Stimulated activated CD8-positive, alpha-beta memory T cell treated with anti-CD3 and anti-CD28 coated beads, Interleukin-7, amount 100 ng/mL, for 4 hours (primary cell): ENCODE measurements around the gene RAVER1.
"Not testable (repeated sequence)": the region's sequence is repeated elsewhere in the genome, so short reads cannot be mapped to it uniquely, and the experiment has no call there.

ENCODE experiments used
- DNase-seq, 2 donors: peaks; one replicate each; pipeline ENCODE4 v3.0.0-alpha.2; 2020; ENCODE audit warnings: low read depth in 2 of 2

Gene RAVER1

DNA sequence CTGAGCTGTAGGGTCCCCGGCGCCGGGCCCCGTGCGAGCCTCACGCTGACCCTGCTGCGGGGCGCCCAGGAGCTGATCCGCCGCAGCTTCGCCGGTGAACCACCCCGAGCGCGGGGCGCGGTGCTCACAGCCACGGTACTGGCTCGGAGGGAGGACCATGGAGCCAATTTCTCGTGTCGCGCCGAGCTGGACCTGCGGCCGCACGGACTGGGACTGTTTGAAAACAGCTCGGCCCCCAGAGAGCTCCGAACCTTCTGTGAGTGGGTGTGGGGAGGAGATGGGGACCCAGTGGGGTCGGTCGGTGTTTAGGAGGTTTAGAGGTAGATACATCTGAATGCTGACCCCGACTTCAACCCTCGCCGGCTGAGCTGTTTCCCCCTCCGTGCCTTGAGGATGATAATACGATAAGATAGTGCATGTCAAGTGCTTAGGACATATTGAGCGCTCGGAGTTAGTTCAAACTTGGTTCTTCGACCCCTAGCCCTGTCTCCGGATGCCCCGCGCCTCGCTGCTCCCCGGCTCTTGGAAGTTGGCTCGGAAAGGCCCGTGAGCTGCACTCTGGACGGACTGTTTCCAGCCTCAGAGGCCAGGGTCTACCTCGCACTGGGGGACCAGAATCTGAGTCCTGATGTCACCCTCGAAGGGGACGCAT is 41.6 kb downstream of the RAVER1 start:
- no peak for DNase-seq

DNA sequence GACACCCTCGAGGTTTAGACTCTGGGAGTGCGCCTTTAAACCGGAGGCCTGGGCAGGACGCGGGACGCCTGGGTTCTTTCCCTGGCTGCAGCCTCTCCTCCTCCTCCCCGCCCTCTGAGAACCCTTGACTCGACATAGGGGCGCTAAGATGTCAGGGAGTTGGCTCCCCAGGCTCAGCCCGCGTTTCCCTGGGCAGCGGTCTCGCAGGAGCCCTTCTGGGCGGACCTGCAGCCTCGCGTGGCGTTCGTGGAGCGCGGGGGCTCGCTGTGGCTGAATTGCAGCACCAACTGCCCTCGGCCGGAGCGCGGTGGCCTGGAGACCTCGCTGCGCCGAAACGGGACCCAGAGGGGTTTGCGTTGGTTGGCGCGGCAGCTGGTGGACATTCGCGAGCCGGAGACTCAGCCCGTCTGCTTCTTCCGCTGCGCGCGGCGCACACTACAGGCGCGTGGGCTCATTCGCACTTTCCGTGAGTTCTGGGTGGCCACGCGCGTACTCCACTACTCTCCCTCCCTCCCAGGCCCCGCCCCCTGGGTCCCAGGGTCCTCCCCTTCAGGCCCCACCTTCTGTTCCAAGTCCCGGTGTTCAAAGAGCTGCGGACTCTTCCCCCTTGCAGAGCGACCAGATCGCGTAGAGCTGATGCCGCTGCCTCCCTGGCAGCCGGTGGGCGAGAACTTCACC is 42.3 kb downstream of the RAVER1 start:
- peak in 1 of 2 donors; percentile 60 for DNase-seq

DNA sequence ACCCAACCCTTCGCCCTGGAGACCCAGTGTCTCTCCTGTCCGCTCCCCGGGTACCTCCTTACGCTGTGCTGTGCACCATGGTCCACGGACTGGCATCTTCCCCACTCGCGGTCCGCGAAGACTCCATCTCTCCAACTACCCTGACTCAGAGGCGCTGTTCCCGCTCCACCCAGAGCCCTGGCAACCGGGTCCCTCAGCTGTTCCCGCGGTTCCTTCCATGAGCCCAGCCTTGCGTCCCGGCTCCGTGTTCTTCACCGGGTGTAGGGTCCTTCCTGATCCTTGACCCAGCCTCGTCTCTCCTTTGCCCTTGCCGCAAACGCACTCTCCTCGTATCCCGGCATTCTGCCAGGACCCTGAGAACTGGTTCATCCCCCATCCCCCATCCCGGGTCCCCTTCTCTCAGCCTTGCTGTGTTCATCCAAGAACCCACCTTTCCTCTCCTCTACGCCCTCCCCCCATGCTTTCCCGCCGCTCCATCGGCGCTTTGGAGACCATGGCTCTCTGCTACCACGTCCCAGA is 42.9 kb downstream of the RAVER1 start:
- no peak for DNase-seq

DNA sequence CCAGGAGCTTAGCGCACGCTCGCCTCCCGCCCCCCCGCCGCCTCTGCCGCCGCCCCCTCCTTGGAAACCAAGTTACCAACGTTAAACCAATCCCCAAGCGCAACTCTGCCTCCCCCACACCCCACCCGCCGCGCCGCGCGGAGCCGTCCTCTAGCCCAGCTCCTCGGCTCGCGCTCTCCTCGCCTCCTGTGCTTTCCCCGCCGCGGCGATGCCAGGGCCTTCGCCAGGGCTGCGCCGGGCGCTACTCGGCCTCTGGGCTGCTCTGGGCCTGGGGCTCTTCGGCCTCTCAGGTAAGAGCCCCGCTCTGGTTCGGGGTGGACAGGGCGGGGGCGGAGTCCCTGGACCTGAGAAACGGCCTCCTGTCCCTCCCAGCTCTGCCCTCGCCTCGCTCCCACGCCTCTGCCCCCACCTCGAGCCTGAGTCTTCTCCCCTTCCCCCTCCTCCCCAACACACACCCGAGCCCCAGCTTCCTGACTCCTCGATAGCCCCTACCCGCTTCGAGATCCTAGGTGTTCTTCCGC is 43.4 kb downstream of the RAVER1 start, which contains the start of gene ICAM5:
Gene ICAM5 (plus strand): TSS at position 117 of the 521 bp plus-strand sequence. CDS start 92 bp downstream, at position 209.
- peak; percentile 61 to 74 for DNase-seq

DNA sequence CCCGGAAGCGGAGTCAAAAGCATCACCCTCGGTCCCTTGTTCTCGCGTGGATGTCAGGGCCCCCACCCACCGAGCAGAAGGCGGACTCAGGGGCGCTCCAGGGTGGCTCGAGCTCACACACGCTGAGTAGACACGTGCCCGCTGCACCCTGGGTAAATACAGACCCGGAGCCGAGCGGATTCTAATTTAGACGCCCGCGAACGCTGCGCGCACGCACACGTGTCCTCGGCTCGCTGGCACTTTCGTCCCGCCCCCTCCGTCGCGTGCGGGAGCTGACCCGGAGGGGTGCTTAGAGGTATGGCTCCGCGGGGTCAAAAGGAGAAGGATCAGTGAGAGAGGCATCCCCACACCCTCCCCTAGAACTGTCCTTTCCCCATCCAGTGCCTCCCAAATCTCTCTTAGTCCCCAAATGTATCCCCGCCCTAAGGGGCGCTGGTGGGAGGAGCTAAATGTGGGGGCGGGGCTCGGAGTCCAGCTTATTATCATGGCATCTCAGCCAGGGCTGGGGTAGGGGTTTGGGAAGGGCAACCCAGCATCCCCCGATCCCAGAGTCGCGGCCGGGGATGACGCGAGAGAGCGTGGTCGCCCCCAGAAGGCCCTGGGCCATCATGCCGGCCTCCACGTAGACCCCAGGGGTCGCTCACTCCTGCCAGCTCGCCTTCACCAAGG is 44.0 kb downstream of the RAVER1 start:
- peak; percentile 46 to 59 for DNase-seq

DNA sequence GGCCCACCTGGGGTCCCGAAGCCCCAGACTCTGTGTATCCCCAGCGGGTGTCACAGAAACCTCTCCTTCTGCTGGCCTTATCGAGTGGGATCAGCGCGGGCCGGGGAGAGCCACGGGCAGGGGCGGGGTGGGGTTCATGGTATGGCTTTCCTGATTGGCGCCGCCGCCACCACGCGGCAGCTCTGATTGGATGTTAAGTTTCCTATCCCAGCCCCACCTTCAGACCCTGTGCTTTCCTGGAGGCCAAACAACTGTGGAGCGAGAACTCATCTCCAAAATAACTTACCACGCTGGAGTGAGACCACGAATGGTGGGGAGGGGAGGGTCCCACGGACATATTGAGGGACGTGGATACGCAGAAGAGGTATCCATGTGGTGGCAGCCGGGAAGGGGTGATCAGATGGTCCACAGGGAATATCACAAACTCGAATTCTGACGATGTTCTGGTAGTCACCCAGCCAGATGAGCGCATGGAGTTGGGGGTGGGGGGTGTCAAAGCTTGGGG is 44.6 kb downstream of the RAVER1 start:
- no peak for DNase-seq

DNA sequence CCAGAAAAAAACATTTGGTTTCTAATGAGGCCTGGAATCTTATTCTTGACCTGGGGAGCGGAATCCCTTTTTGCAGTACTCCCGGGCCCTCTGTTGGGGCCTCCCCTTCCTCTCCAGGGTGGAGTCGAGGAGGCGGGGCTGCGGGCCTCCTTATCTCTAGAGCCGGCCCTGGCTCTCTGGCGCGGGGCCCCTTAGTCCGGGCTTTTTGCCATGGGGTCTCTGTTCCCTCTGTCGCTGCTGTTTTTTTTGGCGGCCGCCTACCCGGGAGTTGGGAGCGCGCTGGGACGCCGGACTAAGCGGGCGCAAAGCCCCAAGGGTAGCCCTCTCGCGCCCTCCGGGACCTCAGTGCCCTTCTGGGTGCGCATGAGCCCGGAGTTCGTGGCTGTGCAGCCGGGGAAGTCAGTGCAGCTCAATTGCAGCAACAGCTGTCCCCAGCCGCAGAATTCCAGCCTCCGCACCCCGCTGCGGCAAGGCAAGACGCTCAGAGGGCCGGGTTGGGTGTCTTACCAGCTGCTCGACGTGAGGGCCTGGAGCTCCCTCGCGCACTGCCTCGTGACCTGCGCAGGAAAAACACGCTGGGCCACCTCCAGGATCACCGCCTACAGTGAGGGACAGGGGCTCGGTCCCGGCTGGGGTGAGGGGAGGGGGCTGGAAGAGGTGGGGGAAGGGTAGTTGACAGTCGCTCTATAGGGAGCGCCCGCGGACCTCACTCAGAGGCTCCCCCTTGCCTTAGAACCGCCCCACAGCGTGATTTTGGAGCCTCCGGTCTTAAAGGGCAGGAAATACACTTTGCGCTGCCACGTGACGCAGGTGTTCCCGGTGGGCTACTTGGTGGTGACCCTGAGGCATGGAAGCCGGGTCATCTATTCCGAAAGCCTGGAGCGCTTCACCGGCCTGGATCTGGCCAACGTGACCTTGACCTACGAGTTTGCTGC is 46.3 kb downstream of the RAVER1 start, which contains the start of gene ICAM4:
Gene ICAM4 (plus strand): TSS at position 153 of the 935 bp plus-strand sequence. CDS start 58 bp downstream, at position 211.
- no peak for DNase-seq

DNA sequence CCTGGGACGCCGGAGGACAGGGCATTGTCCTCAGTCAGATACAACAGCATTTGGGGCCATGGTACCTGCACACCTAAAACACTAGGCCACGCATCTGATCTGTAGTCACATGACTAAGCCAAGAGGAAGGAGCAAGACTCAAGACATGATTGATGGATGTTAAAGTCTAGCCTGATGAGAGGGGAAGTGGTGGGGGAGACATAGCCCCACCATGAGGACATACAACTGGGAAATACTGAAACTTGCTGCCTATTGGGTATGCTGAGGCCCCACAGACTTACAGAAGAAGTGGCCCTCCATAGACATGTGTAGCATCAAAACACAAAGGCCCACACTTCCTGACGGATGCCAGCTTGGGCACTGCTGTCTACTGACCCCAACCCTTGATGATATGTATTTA is 47.9 kb downstream of the RAVER1 start:
- no peak for DNase-seq

DNA sequence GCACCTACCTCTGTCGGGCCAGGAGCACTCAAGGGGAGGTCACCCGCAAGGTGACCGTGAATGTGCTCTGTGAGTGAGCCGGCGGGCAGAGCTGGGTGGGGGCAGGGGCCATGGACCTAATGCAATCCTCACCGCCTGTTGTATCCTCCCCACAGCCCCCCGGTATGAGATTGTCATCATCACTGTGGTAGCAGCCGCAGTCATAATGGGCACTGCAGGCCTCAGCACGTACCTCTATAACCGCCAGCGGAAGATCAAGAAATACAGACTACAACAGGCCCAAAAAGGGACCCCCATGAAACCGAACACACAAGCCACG is 48.4 kb downstream of the RAVER1 start:
- no peak for DNase-seq

DNA sequence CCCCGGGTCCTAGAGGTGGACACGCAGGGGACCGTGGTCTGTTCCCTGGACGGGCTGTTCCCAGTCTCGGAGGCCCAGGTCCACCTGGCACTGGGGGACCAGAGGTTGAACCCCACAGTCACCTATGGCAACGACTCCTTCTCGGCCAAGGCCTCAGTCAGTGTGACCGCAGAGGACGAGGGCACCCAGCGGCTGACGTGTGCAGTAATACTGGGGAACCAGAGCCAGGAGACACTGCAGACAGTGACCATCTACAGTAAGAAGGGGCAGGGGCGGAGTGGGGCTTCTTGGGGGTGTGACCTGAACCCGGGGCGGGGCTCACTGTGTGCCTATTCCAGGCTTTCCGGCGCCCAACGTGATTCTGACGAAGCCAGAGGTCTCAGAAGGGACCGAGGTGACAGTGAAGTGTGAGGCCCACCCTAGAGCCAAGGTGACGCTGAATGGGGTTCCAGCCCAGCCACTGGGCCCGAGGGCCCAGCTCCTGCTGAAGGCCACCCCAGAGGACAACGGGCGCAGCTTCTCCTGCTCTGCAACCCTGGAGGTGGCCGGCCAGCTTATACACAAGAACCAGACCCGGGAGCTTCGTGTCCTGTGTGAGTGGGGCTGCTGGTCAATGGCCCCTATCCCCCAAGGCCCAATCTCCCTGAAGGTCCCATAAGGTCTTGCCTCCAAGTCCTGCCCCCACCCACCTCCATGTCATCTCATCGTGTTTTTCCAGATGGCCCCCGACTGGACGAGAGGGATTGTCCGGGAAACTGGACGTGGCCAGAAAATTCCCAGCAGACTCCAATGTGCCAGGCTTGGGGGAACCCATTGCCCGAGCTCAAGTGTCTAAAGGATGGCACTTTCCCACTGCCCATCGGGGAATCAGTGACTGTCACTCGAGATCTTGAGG is 49.0 kb downstream of the RAVER1 start:
- DNase-seq = no peak

DNA sequence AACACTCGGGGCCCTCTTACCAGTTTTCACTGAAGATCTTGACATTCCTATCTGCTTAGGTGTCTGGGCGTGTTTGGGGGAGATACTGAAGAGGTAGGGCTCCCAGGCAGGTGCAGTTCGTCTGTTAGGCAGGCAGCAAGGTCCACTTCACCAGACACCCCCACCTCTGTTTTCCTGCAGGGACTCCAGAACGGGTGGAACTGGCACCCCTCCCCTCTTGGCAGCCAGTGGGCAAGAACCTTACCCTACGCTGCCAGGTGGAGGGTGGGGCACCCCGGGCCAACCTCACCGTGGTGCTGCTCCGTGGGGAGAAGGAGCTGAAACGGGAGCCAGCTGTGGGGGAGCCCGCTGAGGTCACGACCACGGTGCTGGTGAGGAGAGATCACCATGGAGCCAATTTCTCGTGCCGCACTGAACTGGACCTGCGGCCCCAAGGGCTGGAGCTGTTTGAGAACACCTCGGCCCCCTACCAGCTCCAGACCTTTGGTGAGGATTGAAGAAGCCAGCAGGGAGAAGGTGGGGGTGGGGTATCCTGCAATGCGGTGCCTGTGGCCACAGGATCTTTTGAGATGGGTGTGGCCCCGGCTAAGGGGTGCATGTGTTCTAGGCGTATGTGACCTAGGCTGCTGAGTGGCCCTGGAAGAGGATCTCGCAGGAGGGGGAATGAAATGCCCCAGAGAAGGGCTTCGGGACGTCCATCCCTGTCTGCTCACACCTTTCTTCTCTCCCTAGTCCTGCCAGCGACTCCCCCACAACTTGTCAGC is 49.8 kb downstream of the RAVER1 start:
- DNase-seq = no peak

DNA sequence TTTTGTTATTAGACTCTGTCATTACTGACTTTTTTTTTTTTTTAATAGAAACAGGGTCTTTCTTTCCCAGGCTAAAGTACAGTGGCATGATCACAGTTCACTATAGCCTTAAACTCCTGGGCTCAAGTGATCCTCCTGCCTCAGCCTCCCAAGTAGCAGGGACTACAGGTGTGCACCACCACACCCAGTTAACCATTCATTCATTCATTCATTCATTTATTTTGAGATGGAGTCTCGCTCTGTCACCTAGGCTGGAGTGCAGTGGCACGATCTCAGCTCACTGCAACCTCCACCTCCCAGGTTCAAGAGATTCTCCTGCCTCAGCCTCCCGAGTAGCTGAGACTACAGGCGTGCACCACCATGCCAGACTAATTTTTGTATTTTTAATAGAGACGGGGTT is 51.3 kb downstream of the RAVER1 start:
- not testable (repeated sequence) for DNase-seq

DNA sequence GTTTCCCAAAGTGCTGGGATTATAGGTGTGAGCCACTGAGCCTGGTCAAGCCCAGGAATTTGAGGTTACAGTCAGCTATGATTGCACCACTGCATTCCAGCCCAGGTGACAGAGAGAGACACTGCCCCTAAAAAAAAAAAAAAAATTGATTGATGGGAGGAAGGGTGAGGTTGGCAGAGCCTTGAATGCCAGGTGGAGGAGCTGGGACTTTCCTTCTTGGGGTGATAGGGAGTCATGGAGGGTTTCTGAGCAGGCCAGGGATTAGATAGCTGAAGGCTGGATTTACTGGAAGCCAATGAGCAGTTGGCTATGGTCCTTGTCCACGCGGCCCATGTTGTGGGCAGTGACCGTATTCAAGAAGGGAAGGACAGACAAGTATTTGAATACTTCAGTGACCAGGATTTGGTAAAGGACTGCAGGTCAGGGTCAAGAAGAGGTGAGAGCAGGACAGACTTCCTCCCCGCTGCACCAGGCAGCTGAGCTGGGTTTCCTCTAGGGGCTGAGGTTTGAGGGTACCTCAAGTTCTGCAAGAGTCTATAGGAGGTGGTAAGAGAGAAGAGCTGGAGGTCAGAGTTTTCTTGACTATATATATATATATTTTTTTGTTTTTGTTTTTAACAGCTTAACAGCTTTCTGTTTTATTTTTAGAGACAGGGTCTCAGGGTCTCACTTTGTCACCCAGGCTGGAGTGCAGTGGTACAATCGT is 53.4 kb downstream of the RAVER1 start:
- DNase-seq = no peak

DNA sequence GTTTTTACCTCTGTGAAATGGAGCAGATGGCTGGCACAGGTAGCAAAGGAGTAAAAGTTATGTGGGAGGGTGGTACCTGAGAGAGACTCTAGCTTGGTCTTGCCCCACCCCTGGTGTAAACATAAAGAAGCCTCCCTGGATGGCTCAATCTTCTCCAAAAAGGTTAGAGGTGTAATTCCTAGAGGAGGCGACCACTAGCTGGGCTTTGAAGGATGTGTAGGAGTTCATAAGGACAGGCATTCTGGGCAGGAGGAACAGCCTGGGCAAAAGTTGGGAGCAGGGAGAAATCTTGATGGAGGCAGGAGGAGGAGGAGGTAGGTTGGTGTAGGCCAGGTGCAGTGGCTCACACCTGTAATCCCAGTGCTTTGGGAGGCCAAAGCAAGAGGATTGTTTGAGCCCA is 54.4 kb downstream of the RAVER1 start:
- DNase-seq = no peak

DNA sequence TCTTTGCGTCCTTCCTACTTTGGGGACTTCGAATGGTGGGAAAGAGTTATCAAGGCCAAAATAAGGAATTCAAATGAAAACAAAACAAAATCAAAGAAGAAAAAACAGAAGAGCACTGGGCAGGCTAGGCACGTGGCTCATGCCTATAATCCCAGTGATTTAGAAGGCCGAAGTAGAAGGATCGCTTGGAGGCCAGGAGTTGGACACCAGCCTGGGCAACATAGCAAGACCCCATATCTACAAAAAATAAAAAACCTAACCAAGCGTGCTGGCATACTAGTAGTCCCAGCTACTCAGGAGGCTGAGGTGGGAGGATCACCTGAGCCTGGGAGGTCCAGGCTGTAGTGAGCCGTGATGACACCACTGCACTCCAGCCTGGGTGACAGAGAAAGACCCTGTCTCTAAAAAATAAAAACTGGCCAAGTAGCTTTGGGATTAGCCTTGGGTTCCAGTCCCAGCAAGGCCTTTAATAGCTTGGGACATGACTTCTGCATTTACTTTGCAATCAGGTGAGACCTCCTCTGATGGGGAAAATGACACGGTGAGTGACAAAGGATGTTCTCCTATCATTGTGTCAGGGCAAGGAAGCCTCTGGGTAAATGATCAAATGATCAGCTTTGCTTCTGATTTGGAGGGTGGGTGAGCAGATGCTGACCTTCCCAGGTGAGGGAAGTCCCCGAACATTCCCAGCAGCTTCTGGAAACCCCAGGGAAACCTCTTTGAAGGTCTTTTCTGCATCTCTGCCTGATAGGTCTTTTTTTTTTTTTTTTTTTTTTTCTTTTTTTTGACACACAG is 55.3 kb downstream of the RAVER1 start:
- DNase-seq = no peak

DNA sequence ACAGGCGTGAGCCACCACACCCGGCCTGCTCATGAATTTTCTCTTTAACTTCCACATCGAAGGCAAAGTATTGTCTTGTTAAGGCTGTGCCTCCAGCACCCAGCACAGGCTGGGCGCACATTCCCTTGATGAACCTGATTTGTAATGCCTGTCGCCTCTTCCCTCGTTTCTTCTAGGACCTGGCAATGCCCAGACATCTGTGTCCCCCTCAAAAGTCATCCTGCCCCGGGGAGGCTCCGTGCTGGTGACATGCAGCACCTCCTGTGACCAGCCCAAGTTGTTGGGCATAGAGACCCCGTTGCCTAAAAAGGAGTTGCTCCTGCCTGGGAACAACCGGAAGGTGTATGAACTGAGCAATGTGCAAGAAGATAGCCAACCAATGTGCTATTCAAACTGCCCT is 58.7 kb downstream of the RAVER1 start:
- no peak for DNase-seq

DNA sequence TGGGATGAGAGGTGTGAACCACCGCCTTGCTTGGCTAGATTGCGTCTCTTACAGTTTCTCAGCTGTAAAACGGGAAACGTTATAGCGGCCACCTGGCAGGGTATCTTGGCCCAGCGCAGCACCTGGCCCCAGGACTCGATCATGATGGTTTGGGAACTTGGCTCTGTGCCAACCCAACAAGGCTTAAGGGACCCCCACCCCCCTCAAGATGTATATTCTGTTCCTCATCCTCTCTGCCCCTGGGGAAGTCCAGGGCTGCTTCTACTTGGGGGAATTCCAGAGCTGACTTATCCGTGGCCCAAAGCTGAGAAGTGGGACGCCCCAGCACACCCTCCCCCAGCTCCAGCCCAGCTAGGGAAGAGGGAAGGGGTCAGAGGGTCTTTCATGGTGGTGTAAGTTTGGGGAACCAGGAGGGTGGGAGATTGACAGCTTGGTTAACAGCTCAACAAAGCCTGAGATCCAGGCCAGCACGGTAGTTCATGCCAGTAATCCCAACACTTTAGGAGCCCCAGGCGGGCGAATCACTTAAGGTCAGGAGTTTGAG is 61.7 kb downstream of the RAVER1 start:
- DNase-seq = peak in 1 of 2 donors; percentile 33
